ENCODE results near the gene ATP10B. TPM values are rescaled to one million over a fixed set of nuclear protein-coding genes. Genes with fewer than 3 reads are reported as not detected.
"Not testable (repeated sequence)": the region's sequence is repeated elsewhere in the genome, so short reads cannot be mapped to it uniquely, and the experiment has no call there.

The ATP10B gene
- polyA plus RNA-seq, 2 donors, result 5.0 to 6.6 TPM

DNA sequence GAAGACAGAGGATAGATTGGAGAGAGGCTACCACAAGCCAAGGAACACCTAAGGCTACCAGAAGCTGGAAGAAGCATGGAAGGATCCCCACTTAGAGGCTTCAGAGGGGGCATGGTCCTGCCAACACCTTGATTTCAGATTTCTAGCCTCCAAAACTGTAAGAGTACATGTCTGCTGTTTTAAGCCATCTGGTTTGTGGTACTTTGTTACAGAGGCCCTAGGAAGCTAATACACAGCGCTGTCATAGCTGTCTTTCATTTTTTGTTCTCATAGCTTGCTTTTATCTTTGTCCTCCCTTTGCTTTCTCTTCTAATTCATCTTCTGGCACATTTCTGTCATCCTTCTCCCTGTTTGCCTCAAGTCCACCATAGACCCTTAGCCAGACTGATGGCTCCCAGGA lies 104.5 kb downstream of the ATP10B start:
- Histone ChIP-seq H3K4me3 (ENCODE audit: low read depth in 1 of 2, low read length in 2 of 2) (no peak overlapping the region), H3K27me3 (ENCODE audit: control insufficient read depth in 1 of 2, insufficient read depth in 2 of 2, low read length in 2 of 2) (no peaks in the 10 kb centered on the region), H3K36me3 (ENCODE audit: control insufficient read depth in 2 of 2, insufficient read depth in 2 of 2, low read length in 1 of 2) (no peaks in the 10 kb centered on the region), H3K27ac (ENCODE audit: low read depth in 2 of 2, low read length in 1 of 2) (no peak overlapping the region), H3K4me1 (ENCODE audit: control insufficient read depth in 2 of 2, insufficient read depth in 2 of 2, low read length in 1 of 2) (no peaks in the 10 kb centered on the region), H3K9me3 (ENCODE audit: control insufficient read depth in 2 of 2, insufficient read depth in 1 of 2, low read depth in 1 of 2, low read length in 1 of 2) (no peaks in the 10 kb centered on the region)
- 92 to 96% methylated on average over 1 of the region's 1 CpG for WGBS, 2 donors

DNA sequence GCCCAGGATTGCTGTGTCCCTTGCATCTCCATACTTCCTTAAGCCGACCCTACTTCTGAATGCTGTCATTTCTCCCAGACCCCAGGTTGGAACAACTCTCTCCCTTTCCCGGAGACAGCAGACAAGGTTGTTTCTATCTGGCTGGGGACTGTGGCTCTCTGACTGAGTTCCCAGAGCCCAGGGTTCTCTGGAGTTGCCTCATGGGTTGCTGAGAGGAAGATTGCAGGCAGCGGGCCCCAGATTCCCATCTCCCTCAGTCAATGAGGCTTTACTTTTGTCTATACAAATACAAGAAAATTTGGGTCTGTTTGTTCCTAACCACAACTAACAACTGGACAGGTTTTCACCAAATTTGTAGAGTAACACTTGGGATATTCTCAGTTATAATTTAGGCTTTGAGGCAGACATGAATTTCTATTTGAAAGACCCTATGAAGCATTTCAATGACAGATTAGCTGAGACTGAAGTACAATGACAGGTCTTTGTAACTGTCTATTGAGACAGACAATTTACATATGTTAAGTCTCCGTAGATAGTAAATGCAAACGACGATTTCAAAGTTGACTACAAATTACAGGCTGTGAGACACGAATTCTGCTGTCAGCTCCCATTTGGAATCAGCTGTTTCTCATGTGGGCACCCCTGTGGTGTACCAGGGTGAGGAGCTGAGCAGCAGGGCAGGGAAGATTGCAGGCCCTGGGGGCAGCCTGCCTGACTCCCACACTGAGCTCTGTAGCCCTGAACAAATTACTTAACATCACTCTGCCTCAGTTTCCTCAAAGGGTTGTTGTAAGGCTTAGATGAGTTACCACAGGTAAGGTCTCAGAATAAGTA lies 107.5 kb downstream of the ATP10B start:
- no peaks in the 10 kb centered on the region for H3K4me1 ChIP-seq (ENCODE audit: control insufficient read depth in 2 of 2, insufficient read depth in 2 of 2, low read length in 1 of 2)
- H3K27me3 ChIP-seq (ENCODE audit: control insufficient read depth in 1 of 2, insufficient read depth in 2 of 2, low read length in 2 of 2), result no peaks in the 10 kb centered on the region
- 68 to 69% methylated on average over 7 of the region's 7 CpGs for WGBS, 2 donors
- no peaks in the 10 kb centered on the region for H3K9me3 ChIP-seq (ENCODE audit: control insufficient read depth in 2 of 2, insufficient read depth in 1 of 2, low read depth in 1 of 2, low read length in 1 of 2)
- no peak overlapping the region for H3K4me3 ChIP-seq (ENCODE audit: low read depth in 1 of 2, low read length in 2 of 2)
- H3K27ac ChIP-seq (ENCODE audit: low read depth in 2 of 2, low read length in 1 of 2), result no peak overlapping the region
- H3K36me3 ChIP-seq (ENCODE audit: control insufficient read depth in 2 of 2, insufficient read depth in 2 of 2, low read length in 1 of 2), result no peaks in the 10 kb centered on the region

GRCh38 chr5:160743027-160743426 lies 109.0 kb downstream of the ATP10B start:
- 76 to 85% methylated on average over 3 of the region's 3 CpGs for WGBS, 2 donors
- no peak overlapping the region for H3K27ac ChIP-seq (ENCODE audit: low read depth in 2 of 2, low read length in 1 of 2)
- no peaks in the 10 kb centered on the region for H3K4me1 ChIP-seq (ENCODE audit: control insufficient read depth in 2 of 2, insufficient read depth in 2 of 2, low read length in 1 of 2)

DNA sequence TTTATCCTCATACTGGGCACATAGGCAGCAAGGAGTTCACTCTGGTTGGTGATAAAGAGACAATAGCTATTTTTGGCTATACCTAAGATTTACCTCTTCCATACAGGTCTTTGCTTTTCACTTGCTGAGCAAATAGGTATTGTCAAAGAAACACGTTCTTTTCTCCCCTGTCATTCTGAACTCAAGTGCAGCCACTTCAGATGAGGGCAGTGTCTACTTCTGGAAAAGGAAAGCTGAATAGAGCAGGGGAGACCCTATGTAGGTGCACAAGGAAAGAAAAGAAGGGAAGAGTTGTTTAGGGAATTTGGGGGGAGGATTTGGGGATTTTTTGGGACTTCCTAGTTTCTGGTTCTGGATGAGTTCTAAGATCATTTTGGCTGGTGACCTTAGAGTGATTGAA lies 109.6 kb downstream of the ATP10B start:
- Histone ChIP-seq H3K4me3 (ENCODE audit: low read depth in 1 of 2, low read length in 2 of 2) (no peak overlapping the region), H3K27ac (ENCODE audit: low read depth in 2 of 2, low read length in 1 of 2) (no peak overlapping the region), H3K36me3 (ENCODE audit: control insufficient read depth in 2 of 2, insufficient read depth in 2 of 2, low read length in 1 of 2) (no peaks in the 10 kb centered on the region), H3K4me1 (ENCODE audit: control insufficient read depth in 2 of 2, insufficient read depth in 2 of 2, low read length in 1 of 2) (no peaks in the 10 kb centered on the region), H3K9me3 (ENCODE audit: control insufficient read depth in 2 of 2, insufficient read depth in 1 of 2, low read depth in 1 of 2, low read length in 1 of 2) (no peaks in the 10 kb centered on the region), H3K27me3 (ENCODE audit: control insufficient read depth in 1 of 2, insufficient read depth in 2 of 2, low read length in 2 of 2) (no peaks in the 10 kb centered on the region)
- 67 to 81% methylated on average over 1 of the region's 1 CpG for WGBS, 2 donors

More at GRCh38 chr5:160743027-160743426, 109.0 kb downstream of the ATP10B start:
- no peaks in the 10 kb centered on the region for H3K9me3 ChIP-seq (ENCODE audit: control insufficient read depth in 2 of 2, insufficient read depth in 1 of 2, low read depth in 1 of 2, low read length in 1 of 2)
- H3K27me3 ChIP-seq (ENCODE audit: control insufficient read depth in 1 of 2, insufficient read depth in 2 of 2, low read length in 2 of 2), result no peaks in the 10 kb centered on the region
- H3K36me3 ChIP-seq (ENCODE audit: control insufficient read depth in 2 of 2, insufficient read depth in 2 of 2, low read length in 1 of 2), result no peaks in the 10 kb centered on the region
- no peak overlapping the region for H3K4me3 ChIP-seq (ENCODE audit: low read depth in 1 of 2, low read length in 2 of 2)

GRCh38 chr5:160727296-160727997 lies 124.6 kb downstream of the ATP10B start:
- no peaks in the 10 kb centered on the region for H3K36me3 ChIP-seq (ENCODE audit: control insufficient read depth in 2 of 2, insufficient read depth in 2 of 2, low read length in 1 of 2)
- 66 to 72% methylated on average over 4 of the region's 4 CpGs for WGBS, 2 donors
- H3K4me3 ChIP-seq (ENCODE audit: low read depth in 1 of 2, low read length in 2 of 2), result no peak overlapping the region
- H3K4me1 ChIP-seq (ENCODE audit: control insufficient read depth in 2 of 2, insufficient read depth in 2 of 2, low read length in 1 of 2), result no peaks in the 10 kb centered on the region
- H3K9me3 ChIP-seq (ENCODE audit: control insufficient read depth in 2 of 2, insufficient read depth in 1 of 2, low read depth in 1 of 2, low read length in 1 of 2), result no peaks in the 10 kb centered on the region
- H3K27me3 ChIP-seq (ENCODE audit: control insufficient read depth in 1 of 2, insufficient read depth in 2 of 2, low read length in 2 of 2), result no peaks in the 10 kb centered on the region
- H3K27ac ChIP-seq (ENCODE audit: low read depth in 2 of 2, low read length in 1 of 2), result no peak overlapping the region

DNA sequence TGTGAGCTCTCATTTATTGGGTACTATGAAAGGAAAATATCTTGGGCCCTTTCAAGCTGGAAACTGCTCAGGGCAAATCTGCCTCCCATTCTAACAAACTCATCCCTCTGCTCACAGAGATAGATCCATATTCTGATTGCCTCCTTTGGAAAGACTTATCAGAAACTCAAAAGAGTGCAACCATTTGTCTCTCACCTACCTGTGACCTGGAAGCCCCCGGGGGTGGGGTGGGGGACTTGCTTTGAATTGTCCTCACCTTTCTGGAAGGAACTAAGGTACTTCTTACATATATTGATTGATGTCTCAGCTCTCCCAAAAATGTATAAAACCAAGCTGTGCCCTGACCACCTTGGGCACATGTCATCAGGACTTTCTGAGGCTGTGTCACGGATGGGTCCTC lies 125.3 kb downstream of the ATP10B start:
- 54 to 61% methylated on average over 2 of the region's 2 CpGs for WGBS, 2 donors
- Histone ChIP-seq H3K27ac (ENCODE audit: low read depth in 2 of 2, low read length in 1 of 2) (no peak overlapping the region), H3K4me1 (ENCODE audit: control insufficient read depth in 2 of 2, insufficient read depth in 2 of 2, low read length in 1 of 2) (no peaks in the 10 kb centered on the region), H3K9me3 (ENCODE audit: control insufficient read depth in 2 of 2, insufficient read depth in 1 of 2, low read depth in 1 of 2, low read length in 1 of 2) (no peaks in the 10 kb centered on the region), H3K27me3 (ENCODE audit: control insufficient read depth in 1 of 2, insufficient read depth in 2 of 2, low read length in 2 of 2) (no peaks in the 10 kb centered on the region), H3K4me3 (ENCODE audit: low read depth in 1 of 2, low read length in 2 of 2) (no peak overlapping the region), H3K36me3 (ENCODE audit: control insufficient read depth in 2 of 2, insufficient read depth in 2 of 2, low read length in 1 of 2) (no peaks in the 10 kb centered on the region)

DNA sequence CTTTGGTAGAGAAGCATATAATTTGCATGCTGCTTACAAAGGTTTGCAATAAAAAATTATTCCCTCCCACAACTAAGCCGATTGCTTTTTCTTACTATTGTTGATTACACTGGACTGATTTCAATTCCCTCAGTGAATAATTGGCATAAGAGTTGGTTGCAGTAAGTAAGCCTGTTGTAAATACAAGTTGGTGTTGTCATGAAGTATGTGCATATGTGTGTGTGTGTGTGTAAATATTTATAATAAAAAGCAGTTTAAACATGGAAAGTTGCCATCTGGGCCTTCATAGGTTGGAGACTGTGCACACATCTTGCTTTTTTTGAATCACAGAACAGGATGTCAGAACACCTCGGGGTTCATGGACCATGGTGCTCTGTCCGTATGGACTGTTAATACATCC lies 131.2 kb downstream of the ATP10B start:
- H3K36me3 ChIP-seq (ENCODE audit: control insufficient read depth in 2 of 2, insufficient read depth in 2 of 2, low read length in 1 of 2), result no peaks in the 10 kb centered on the region
- WGBS, 2 donors, result 43 to 53% methylated on average over 3 of the region's 3 CpGs
- no peak overlapping the region for H3K4me3 ChIP-seq (ENCODE audit: low read depth in 1 of 2, low read length in 2 of 2)
- H3K27ac ChIP-seq (ENCODE audit: low read depth in 2 of 2, low read length in 1 of 2), result no peak overlapping the region
- H3K4me1 ChIP-seq (ENCODE audit: control insufficient read depth in 2 of 2, insufficient read depth in 2 of 2, low read length in 1 of 2), result no peaks in the 10 kb centered on the region
- H3K9me3 ChIP-seq (ENCODE audit: control insufficient read depth in 2 of 2, insufficient read depth in 1 of 2, low read depth in 1 of 2, low read length in 1 of 2), result peaks cover 0 to 3% of the 10 kb centered on the region in 2 donors
- no peaks in the 10 kb centered on the region for H3K27me3 ChIP-seq (ENCODE audit: control insufficient read depth in 1 of 2, insufficient read depth in 2 of 2, low read length in 2 of 2)

DNA sequence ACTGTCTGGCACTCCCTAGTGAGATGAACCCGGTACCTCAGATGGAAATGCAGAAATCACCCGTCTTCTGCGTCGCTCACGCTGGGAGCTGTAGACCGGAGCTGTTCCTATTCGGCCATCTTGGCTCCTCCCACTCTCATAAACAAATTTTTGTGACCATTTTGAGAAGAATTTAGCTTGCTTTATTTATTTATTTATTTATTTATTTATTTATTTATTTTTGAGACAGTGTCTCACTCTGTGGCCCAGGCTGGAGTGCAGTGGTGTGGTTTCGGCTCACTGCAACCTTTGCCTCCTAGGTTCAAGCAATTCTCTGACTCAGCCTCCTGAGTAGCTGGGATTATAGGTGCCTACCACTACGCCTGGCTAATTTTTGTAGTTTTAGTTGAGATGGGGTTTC lies 136.5 kb downstream of the ATP10B start:
- H3K4me3 ChIP-seq (ENCODE audit: low read depth in 1 of 2, low read length in 2 of 2); H3K27ac ChIP-seq (ENCODE audit: low read depth in 2 of 2, low read length in 1 of 2); H3K9me3 ChIP-seq (ENCODE audit: control insufficient read depth in 2 of 2, insufficient read depth in 1 of 2, low read depth in 1 of 2, low read length in 1 of 2); H3K27me3 ChIP-seq (ENCODE audit: control insufficient read depth in 1 of 2, insufficient read depth in 2 of 2, low read length in 2 of 2); H3K4me1 ChIP-seq (ENCODE audit: control insufficient read depth in 2 of 2, insufficient read depth in 2 of 2, low read length in 1 of 2); H3K36me3 ChIP-seq (ENCODE audit: control insufficient read depth in 2 of 2, insufficient read depth in 2 of 2, low read length in 1 of 2): not testable (repeated sequence)
- WGBS, 2 donors, result 92 to 96% methylated on average over 7 to 8 of the region's 9 CpGs

DNA sequence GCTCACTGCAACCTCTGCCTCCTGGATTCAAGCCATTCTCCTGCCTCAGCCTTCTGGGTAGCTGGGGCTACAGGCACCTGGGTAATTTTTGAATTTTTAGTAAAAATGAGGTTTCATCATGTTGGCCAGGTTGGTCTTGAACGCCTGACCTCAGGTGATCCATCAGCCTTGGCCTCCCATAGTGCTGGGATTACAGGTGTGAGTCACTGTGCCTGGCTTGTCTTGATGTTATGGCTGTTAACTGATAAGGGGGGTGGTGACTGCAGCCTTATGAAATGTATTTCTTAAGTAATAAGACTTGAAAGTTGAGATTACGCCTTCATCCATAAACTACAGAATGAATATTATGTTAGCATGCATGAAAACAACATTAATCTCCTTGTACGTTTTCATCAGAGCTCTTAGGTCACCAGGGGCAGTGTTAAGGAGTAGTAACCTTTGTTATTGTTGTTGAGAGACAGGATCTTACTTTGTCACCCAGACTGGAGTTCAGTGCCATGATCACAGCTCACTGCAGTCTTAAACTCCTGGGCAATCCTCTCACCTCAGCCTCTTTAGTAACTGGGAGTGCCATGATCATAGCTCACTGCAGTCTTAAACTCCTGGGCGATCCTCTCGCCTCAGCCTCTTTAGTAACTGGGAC lies 148.3 kb downstream of the ATP10B start:
- no peaks in the 10 kb centered on the region for H3K36me3 ChIP-seq (ENCODE audit: control insufficient read depth in 2 of 2, insufficient read depth in 2 of 2, low read length in 1 of 2)
- no peaks in the 10 kb centered on the region for H3K27me3 ChIP-seq (ENCODE audit: control insufficient read depth in 1 of 2, insufficient read depth in 2 of 2, low read length in 2 of 2)
- H3K27ac ChIP-seq (ENCODE audit: low read depth in 2 of 2, low read length in 1 of 2), result no peak overlapping the region
- WGBS, 2 donors, result 82 to 88% methylated on average over 5 of the region's 5 CpGs
- H3K4me1 ChIP-seq (ENCODE audit: control insufficient read depth in 2 of 2, insufficient read depth in 2 of 2, low read length in 1 of 2), result no peaks in the 10 kb centered on the region
- H3K9me3 ChIP-seq (ENCODE audit: control insufficient read depth in 2 of 2, insufficient read depth in 1 of 2, low read depth in 1 of 2, low read length in 1 of 2), result no peaks in the 10 kb centered on the region
- H3K4me3 ChIP-seq (ENCODE audit: low read depth in 1 of 2, low read length in 2 of 2), result no peak overlapping the region
